K562 (cell line): ENCODE measurements around the gene MCCD1. TPM values are rescaled to one million over a fixed set of nuclear protein-coding genes. Genes with fewer than 3 reads are reported as not detected.

ENCODE experiments used
- CEBPG ChIP-seq, 3 experiments: fragments of 200-800 bp in 1 of 3; sonication (Bioruptor generic) in 1 of 3; sonication (generic) in 1 of 3; formaldehyde crosslinking in 1 of 3; IDR thresholded peaks in 2 of 3; conservative IDR thresholded peaks in 1 of 3; 2 replicates each; pipeline versions ENCODE4 v1.6.1 to v1.8.0; 2016 to 2022; ENCODE audit warnings: missing compliant biosample characterization in 2 of 3, missing genetic modification characterization in 2 of 3, mild to moderate bottlenecking in 1 of 3, missing genetic modification reagents in 1 of 3
- CHD1 ChIP-seq: fragments of 200-600 bp; sonication (generic); IDR thresholded peaks from one replicate; pipeline ENCODE4 v1.6.1; 2012; ENCODE audit warnings: mild to moderate bottlenecking, moderate library complexity, low read length, inconsistent platforms
- CHD2 ChIP-seq: IDR thresholded peaks from 2 replicates; pipeline ENCODE4 v1.6.1; 2011; ENCODE audit warnings: low read depth, low read length
- CXXC5 ChIP-seq: fragments of 250-450 bp; sonication (Bioruptor Pico); IDR thresholded peaks from 2 replicates; pipeline ENCODE4 v1.8.0; 2022; ENCODE audit warnings: inconsistent platforms, mild to moderate bottlenecking, moderate library complexity
- FIP1L1 ChIP-seq: fragments of 200-400 bp; formaldehyde crosslinking; IDR thresholded peaks from 2 replicates; pipeline ENCODE4 v1.6.1; 2018; ENCODE audit warnings: mild to moderate bottlenecking, low read depth, low read length; ENCODE audit not compliant: poor library complexity, severe bottlenecking
- FOXP1 ChIP-seq: sonication (generic); formaldehyde crosslinking; IDR thresholded peaks from 2 replicates; pipeline ENCODE4 v1.8.0; 2022; ENCODE audit warnings: mild to moderate bottlenecking, missing genetic modification reagents
- HNRNPH1 ChIP-seq: fragments of 200-400 bp; formaldehyde crosslinking; optimal IDR thresholded peaks from 2 replicates; pipeline ENCODE3; 2017; ENCODE audit warnings: low read depth, mild to moderate bottlenecking, low read length, moderate library complexity
- KLF6 ChIP-seq: fragments of 250-450 bp; sonication (Bioruptor Pico); IDR thresholded peaks from 2 replicates; pipeline ENCODE4 v1.4.0; 2020; ENCODE audit warnings: mild to moderate bottlenecking, moderate library complexity, borderline replicate concordance
- LCOR ChIP-seq: sonication (generic); formaldehyde crosslinking; IDR thresholded peaks from 2 replicates; pipeline ENCODE4 v1.8.0; 2022; ENCODE audit warnings: mild to moderate bottlenecking, missing genetic modification reagents
- NFRKB ChIP-seq: fragments of 450-650 bp; IDR thresholded peaks from 2 replicates; pipeline ENCODE4 v1.6.1; 2016; ENCODE audit warnings: low read depth
- NONO ChIP-seq, 2 experiments: fragments of 200-400 bp in 1 of 2; fragments of 450-650 bp in 1 of 2; formaldehyde crosslinking in 1 of 2; IDR thresholded peaks; 2 replicates each; pipeline ENCODE4 v1.6.1; 2017; ENCODE audit warnings: low read depth in 2 of 2, mild to moderate bottlenecking in 2 of 2, moderate library complexity in 2 of 2, low read length in 1 of 2
- NUFIP1 ChIP-seq: fragments of 450-650 bp; IDR thresholded peaks from 2 replicates; pipeline ENCODE4 v1.6.1; 2018; ENCODE audit not compliant: partially characterized antibody
- RNF2 ChIP-seq: sonication (generic); IDR thresholded peaks from 2 replicates; pipeline ENCODE4 v1.6.1; 2016
- UBTF ChIP-seq, 2 experiments: IDR thresholded peaks; 2 replicates each; pipeline ENCODE4 v1.6.1; 2012; ENCODE audit warnings: improper control_type of control experiment in 2 of 2, low read depth in 2 of 2, low read length in 2 of 2, borderline replicate concordance in 1 of 2
- ZBTB8A ChIP-seq: fragments of 450-650 bp; IDR thresholded peaks from 2 replicates; pipeline ENCODE4 v1.6.1; 2018; ENCODE audit warnings: mild to moderate bottlenecking, moderate library complexity; ENCODE audit not compliant: partially characterized antibody
- ZKSCAN3 ChIP-seq: fragments of 250-450 bp; sonication (Bioruptor Pico); IDR thresholded peaks from 2 replicates; pipeline ENCODE4 v1.4.0; 2020
- ZNF431 ChIP-seq: sonication (generic); formaldehyde crosslinking; IDR thresholded peaks from 2 replicates; pipeline ENCODE4 v1.8.0; 2022; ENCODE audit warnings: mild to moderate bottlenecking, missing genetic modification reagents
- ZNF695 ChIP-seq: fragments of 450-650 bp; formaldehyde crosslinking; IDR thresholded peaks from 2 replicates; pipeline ENCODE4 v1.4.0; 2020; ENCODE audit warnings: mild to moderate bottlenecking, moderate library complexity
- ZNF77 ChIP-seq: fragments of 250-450 bp; sonication (Bioruptor Pico); IDR thresholded peaks from 2 replicates; pipeline ENCODE4 v1.5.0; 2020
- polyA plus RNA-seq, 8 experiments: library from polyadenylated mRNA; depleted of rRNA in 4 of 8; stranded (reverse) in 5 of 8; unstranded in 3 of 8; fragments of >200 nt; fragmentation: Nextera tagmentation in 2 of 8; fragmentation: Illumina TruSeq in 1 of 8; extraction: Ambion mirVana in 2 of 8; extraction: Trizol in 1 of 8; gene quantifications; 2 replicates each; pipeline versions ENCODE4 v1.2.1 to v1.2.3, GENCODE V29; 2011 to 2014; ENCODE audit warnings: inconsistent platforms in 1 of 8, missing spikeins in 1 of 8
- total RNA-seq, 7 experiments: library from RNA; depleted of rRNA in 6 of 7; stranded (reverse); fragments of >200 nt in 6 of 7; fragmentation: Illumina TruSeq in 2 of 7; extraction: Trizol in 2 of 7; gene quantifications; 2 replicates each; pipeline versions ENCODE4 v1.2.1 to v1.2.3, GENCODE V29; 2011 to 2021; ENCODE audit warnings: low replicate concordance in 1 of 7
- TF ChIP-seq, protein P1 (sequence below): fragments of 450-650 bp; IDR thresholded peaks from 2 replicates; pipeline ENCODE4 v1.6.1; 2016
- TF ChIP-seq, protein P2 (sequence below): fragments of 450-650 bp; IDR thresholded peaks from 2 replicates; pipeline ENCODE4 v1.7.0; 2016; ENCODE audit warnings: borderline replicate concordance
- TF ChIP-seq, protein P3 (sequence below): fragments of 450-650 bp; formaldehyde crosslinking; IDR thresholded peaks from 2 replicates; pipeline ENCODE4 v1.4.0; 2020; ENCODE audit warnings: mild to moderate bottlenecking, moderate library complexity

MCCD1 gene
- total and polyA plus RNA-seq, 9 of the 15 experiments (the other 6 are each of a cell fraction or from before 2014, with no cell fraction given), result not detected

- TF ChIP-seq CHD1, result peak; percentile 98
- peak; percentile 9; the same call in 1 of the 2 replicates for TF ChIP-seq CXXC5 (CRISPR knock-in tag)
- TF ChIP-seq NONO (IDR thresholded peaks at IDR 0.05; ENCODE audit: low read depth in 2 of 2, low read length in 1 of 2), result no peak
- TF ChIP-seq ZBTB8A, result no peak
- no peak for TF ChIP-seq NUFIP1
- no peak for TF ChIP-seq FIP1L1
- peak; percentile 31; the same call in 1 of the 2 replicates for TF ChIP-seq CEBPG (CRISPR knock-in tag; IDR thresholded peaks at IDR 0.05)
- TF ChIP-seq CEBPG (tag; conservative IDR thresholded peaks at IDR 0.05 in 1 of 2, IDR thresholded peaks at IDR 0.05 in 1 of 2), result peak; percentile 55 to 63; a peak in 3 of 4 replicates
- TF ChIP-seq ZNF77, result no peak
- TF ChIP-seq ZNF695 (CRISPR knock-in tag), result no peak
- TF ChIP-seq ZNF431 (CRISPR knock-in tag), result 0 out of 2 replicates have a peak, but pooled peaks have one; percentile 62
- no peak for TF ChIP-seq ZKSCAN3 (CRISPR knock-in tag)
- TF ChIP-seq KLF6 (CRISPR knock-in tag), result no peak
- TF ChIP-seq LCOR, result peak; percentile 13; the same call in 1 of the 2 replicates
- TF ChIP-seq FOXP1 (CRISPR knock-in tag), result 0 out of 2 replicates have a peak, but pooled peaks have one; percentile 31
- TF ChIP-seq, protein P1, sequence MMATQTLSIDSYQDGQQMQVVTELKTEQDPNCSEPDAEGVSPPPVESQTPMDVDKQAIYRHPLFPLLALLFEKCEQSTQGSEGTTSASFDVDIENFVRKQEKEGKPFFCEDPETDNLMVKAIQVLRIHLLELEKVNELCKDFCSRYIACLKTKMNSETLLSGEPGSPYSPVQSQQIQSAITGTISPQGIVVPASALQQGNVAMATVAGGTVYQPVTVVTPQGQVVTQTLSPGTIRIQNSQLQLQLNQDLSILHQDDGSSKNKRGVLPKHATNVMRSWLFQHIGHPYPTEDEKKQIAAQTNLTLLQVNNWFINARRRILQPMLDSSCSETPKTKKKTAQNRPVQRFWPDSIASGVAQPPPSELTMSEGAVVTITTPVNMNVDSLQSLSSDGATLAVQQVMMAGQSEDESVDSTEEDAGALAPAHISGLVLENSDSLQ, result peak; percentile 24; the same call in 1 of the 2 replicates
- TF ChIP-seq HNRNPH1, result no peak
- TF ChIP-seq, protein P2, sequence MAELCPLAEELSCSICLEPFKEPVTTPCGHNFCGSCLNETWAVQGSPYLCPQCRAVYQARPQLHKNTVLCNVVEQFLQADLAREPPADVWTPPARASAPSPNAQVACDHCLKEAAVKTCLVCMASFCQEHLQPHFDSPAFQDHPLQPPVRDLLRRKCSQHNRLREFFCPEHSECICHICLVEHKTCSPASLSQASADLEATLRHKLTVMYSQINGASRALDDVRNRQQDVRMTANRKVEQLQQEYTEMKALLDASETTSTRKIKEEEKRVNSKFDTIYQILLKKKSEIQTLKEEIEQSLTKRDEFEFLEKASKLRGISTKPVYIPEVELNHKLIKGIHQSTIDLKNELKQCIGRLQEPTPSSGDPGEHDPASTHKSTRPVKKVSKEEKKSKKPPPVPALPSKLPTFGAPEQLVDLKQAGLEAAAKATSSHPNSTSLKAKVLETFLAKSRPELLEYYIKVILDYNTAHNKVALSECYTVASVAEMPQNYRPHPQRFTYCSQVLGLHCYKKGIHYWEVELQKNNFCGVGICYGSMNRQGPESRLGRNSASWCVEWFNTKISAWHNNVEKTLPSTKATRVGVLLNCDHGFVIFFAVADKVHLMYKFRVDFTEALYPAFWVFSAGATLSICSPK, result no peak
- TF ChIP-seq NFRKB, result no peak
- TF ChIP-seq CHD2, result peak; percentile 48; the same call in 1 of the 2 replicates
- TF ChIP-seq, protein P3, sequence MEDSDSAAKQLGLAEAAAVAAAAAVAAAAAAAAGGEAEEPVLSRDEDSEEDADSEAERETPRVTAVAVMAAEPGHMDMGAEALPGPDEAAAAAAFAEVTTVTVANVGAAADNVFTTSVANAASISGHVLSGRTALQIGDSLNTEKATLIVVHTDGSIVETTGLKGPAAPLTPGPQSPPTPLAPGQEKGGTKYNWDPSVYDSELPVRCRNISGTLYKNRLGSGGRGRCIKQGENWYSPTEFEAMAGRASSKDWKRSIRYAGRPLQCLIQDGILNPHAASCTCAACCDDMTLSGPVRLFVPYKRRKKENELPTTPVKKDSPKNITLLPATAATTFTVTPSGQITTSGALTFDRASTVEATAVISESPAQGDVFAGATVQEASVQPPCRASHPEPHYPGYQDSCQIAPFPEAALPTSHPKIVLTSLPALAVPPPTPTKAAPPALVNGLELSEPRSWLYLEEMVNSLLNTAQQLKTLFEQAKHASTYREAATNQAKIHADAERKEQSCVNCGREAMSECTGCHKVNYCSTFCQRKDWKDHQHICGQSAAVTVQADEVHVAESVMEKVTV (CRISPR knock-in tag), result peak; percentile 10; the same call in 1 of the 2 replicates
- peak; percentile 67; the same call in 1 of the 2 replicates for TF ChIP-seq RNF2
- no peak for TF ChIP-seq UBTF (IDR thresholded peaks at IDR 0.05; ENCODE audit: borderline replicate concordance in 1 of 2, low read depth in 2 of 2, low read length in 2 of 2)
Observed at GRCh38 chr6:31541059-31541657, 12.4 kb downstream of the MCCD1 start (continued).
